GM12865 (cell line): ENCODE measurements around the gene DOK7.

Source experiments
- DNase-seq: peaks from one replicate; pipeline ENCODE4 v3.0.0; 2010; ENCODE audit warnings: low read depth
- H3K4me3 ChIP-seq: 2 replicates; pipeline ENCODE4 v1.5.1; 2011; ENCODE audit warnings: mild to moderate bottlenecking, low read depth, low read length, control low read depth
- CTCF ChIP-seq: IDR thresholded peaks from 2 replicates; pipeline ENCODE4 v1.5.1; 2011; ENCODE audit warnings: low read length, control low read depth, low read depth, inconsistent platforms; ENCODE audit not compliant: insufficient read depth; ENCODE audit errors: missing control alignments

Gene DOK7, protein sequence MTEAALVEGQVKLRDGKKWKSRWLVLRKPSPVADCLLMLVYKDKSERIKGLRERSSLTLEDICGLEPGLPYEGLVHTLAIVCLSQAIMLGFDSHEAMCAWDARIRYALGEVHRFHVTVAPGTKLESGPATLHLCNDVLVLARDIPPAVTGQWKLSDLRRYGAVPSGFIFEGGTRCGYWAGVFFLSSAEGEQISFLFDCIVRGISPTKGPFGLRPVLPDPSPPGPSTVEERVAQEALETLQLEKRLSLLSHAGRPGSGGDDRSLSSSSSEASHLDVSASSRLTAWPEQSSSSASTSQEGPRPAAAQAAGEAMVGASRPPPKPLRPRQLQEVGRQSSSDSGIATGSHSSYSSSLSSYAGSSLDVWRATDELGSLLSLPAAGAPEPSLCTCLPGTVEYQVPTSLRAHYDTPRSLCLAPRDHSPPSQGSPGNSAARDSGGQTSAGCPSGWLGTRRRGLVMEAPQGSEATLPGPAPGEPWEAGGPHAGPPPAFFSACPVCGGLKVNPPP

GRCh38 chr4:3462790-3463415, at the start of gene DOK7:
DOK7 (plus strand) TSS chr4:3463306; CDS start chr4:3463376, 70 bp downstream.
- H3K4me3 ChIP-seq, result no peak within 1 kb of the TSS
- no peak for DNase-seq
- no peak for TF ChIP-seq CTCF

- H3K4me3 ChIP-seq, result no peak overlapping the region
- no peak for TF ChIP-seq CTCF
- no peak for DNase-seq
Measured at GRCh38 chr4:3413675-3414420, 49.3 kb upstream of the DOK7 start.

DNA sequence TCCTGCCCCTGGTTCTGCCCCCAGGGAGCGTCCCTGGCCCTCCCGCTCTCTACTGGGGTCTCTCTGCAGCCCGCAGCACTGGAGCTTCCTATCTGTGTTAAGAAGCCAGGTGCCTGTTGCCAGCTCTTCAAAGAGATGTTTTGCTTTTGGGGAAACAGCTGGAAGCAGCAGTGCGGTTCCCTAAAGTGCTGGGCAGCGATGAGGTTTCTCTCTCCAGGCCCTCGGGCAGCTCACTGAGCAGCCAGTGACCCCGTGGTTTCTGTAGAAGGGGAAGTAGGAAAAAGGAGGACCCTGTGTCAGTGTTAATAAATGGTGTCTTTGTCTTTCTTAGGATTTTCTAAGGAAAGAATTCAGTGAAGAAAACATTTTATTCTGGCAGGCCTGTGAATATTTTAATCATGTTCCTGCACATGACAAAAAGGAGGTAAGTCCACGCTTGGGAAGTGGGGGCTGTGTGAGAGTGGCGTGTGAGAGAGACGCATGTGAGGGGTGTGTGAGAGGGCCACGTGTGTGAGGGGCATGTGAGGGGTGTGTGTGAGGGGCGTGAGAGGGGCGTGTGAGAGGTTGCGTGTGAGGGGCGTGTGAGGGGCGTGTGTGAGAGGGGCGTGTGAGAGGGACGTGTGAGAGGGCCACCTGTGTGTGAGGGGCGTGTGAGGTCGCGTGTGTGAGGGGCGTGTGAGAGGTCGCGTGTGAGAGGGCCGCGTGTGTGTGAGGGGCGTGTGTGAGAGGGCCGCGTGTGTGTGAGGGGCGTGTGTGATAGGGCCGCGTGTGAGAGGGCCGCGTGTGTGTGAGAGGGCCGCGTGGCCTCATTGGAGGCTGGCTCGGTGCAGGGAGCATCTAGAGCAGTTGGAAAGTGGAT, 48.5 kb upstream of the DOK7 start:
- DNase-seq, result no peak
- no peak overlapping the region for H3K4me3 ChIP-seq
- no peak for TF ChIP-seq CTCF

DNA sequence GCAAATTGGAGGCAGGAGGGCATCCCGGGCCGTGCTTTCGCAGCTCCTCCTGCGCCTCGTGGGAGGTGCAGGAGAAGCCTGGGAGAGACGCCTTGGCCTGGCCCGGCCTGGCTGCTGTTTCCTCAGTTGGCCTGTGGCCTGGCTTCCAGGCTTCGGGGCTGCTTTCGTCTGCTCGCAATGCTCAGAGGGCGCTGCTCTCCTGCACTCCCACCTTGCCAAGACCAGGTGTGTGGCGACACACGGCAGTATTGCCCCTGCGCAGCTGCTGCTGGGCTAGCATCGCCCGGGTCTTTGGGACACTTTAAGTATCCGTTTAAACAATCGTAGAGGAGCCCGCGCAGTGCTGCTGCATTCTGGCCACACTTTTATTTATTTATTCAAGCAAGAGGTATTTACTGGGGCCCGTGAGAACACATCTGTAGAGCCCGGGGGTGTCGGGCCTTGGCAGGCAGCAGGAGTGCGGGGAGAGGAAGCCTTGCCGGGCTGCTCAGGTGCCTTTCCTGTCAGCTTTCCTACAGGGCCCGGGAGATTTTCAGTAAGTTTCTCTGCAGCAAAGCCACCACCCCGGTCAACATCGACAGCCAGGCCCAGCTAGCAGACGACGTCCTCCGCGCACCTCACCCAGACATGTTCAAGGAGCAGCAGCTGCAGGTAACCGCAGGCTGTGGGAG, 47.5 kb upstream of the DOK7 start:
- no peak for DNase-seq
- TF ChIP-seq CTCF, result no peak
- H3K4me3 ChIP-seq, result no peak overlapping the region

GRCh38 chr4:3416270-3416669, 46.8 kb upstream of the DOK7 start:
- no peak overlapping the region for H3K4me3 ChIP-seq
- no peak for DNase-seq
- no peak for TF ChIP-seq CTCF

GRCh38 chr4:3416821-3417221, 46.3 kb upstream of the DOK7 start:
- H3K4me3 ChIP-seq, result no peak overlapping the region
- TF ChIP-seq CTCF, result no peak
- DNase-seq, result no peak
